Cardiac fibroblast (primary cell): ENCODE data around the gene SND1.

Source experiments
- DNase-seq, 2 donors: peaks; one replicate each; pipeline versions ENCODE4 v3.0.0 to v3.0.0-alpha.2; 2010; ENCODE audit warnings: low read depth in 2 of 2
- H3K4me3 ChIP-seq, 2 donors: replicated peaks in 1 of 2; 1 replicate in 1 of 2; 2 replicates in 1 of 2; pipeline ENCODE4 v1.5.1; 2011; ENCODE audit warnings: low read depth in 2 of 2, low read length in 2 of 2, mild to moderate bottlenecking in 2 of 2, moderate library complexity in 1 of 2
- TF ChIP-seq, protein P1 (sequence below): IDR thresholded peaks from one replicate; pipeline ENCODE4 v1.5.1; 2011; ENCODE audit warnings: low read depth, mild to moderate bottlenecking, low read length, inconsistent platforms

Gene SND1

DNA sequence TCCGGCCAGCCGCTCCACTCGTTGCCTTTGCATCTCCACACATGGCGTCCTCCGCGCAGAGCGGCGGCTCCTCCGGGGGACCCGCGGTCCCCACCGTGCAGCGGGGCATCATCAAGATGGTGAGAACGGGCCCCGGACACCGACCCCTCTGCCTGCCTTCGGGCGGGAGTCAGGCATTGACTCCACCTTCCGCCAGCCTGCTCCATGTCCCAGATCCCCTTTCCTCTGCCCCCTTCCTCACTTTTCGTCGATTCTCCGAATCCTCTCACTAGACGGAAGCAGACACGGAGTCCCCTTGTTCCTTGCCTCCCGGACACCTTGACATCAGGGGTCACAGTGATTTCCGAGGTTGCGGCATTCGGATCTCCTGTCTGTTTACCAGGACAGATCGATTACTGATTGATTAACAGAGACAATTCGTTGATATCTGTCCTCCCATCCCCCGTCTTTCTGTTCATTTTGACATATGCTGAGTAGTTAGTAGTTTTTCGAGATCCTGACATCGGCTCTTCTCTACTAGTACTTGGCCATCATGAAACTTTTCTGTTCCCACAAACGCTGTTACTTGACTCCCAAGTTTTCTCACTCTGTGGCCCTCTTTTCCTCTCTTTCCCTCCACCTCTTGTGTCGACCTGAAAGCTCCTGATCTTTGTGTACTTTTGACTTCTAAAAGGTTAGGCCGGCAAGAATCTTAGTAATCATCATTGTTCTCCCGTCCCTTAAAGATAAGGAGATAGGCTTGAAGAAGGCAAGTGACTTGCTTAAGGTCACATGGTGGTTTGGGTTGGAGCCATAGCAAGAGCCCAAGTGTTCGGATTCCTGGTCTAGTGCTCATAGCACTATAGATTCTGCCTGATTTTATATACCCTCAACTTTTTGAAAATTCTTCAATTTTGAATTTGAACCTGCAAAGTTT lies 597 bp downstream of the SND1 start:
- TF ChIP-seq, protein P1, sequence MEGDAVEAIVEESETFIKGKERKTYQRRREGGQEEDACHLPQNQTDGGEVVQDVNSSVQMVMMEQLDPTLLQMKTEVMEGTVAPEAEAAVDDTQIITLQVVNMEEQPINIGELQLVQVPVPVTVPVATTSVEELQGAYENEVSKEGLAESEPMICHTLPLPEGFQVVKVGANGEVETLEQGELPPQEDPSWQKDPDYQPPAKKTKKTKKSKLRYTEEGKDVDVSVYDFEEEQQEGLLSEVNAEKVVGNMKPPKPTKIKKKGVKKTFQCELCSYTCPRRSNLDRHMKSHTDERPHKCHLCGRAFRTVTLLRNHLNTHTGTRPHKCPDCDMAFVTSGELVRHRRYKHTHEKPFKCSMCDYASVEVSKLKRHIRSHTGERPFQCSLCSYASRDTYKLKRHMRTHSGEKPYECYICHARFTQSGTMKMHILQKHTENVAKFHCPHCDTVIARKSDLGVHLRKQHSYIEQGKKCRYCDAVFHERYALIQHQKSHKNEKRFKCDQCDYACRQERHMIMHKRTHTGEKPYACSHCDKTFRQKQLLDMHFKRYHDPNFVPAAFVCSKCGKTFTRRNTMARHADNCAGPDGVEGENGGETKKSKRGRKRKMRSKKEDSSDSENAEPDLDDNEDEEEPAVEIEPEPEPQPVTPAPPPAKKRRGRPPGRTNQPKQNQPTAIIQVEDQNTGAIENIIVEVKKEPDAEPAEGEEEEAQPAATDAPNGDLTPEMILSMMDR = no peak
- peak overlapping the region; percentile 96 to 97 for H3K4me3 ChIP-seq
- peak; percentile 35 to 58 for DNase-seq

DNA sequence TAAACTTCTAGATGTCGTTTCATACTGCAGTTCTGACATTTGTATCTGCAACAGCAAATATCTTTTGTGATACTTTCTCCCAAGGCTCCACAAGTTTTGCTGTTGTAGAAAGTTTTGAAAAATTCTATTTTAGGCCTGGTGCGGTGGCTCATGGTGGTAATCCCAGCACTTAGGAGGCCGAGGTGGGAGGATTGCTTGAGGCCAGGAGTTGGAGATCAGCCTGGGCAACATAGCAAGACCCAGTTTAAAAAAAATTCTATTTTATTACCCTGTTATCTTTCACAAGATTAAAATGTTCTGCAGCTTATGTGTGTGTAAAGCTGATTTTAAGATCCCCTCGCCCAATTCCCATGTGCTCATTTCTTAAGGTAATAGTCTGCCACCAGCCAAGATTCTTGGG lies 1.4 kb downstream of the SND1 start:
- peak overlapping the region; percentile 96 to 97 for H3K4me3 ChIP-seq
- TF ChIP-seq, protein P1 = no peak

DNA sequence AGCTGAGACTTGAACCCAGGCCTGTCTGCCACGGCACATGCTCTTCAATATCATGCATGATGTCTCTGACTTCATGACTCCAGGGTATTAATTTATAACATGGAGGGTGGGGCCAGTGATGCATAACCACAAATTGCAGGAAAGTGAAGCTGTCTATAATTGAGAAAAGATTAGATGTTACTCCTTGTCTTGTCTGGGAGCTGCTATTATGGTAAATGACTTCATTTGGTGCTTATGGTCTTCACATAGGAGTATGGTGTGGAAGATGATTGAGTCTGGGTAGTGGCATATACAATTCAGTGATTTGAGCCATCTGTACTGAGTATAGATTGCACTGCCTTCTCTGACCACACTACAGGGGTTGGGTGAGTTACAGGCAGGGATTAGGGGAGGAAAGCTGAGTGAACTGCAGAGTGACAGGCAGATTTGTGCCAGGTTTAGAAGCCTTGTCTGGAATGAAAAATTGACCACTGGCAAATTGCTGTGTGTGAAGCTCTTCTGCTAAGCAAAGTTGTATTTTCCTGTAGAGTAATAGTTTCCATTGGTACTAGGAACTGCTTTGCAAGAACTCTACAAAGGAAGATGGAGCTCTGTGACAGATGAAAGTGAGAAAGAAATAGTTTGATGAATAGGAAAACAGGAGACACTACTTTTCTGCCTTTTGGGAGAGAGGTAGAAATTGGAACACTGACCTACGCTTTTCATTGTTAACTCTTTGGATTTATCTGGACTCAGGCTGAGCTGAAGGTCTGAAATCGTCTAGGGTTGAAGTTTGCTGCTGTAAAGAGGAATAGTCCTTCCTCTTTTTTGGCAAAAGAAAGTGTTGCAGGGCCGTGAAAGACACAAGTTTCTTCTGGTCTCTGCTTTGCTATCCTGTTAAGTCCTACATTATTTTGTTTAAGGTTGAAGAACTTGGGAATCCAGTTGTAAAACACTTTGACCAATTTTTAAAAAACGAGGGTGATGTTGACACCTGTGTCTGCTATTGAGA lies 2.7 kb downstream of the SND1 start:
- peak in 1 of 2 donors; percentile 25 for DNase-seq
- TF ChIP-seq, protein P1 = no peak
- H3K4me3 ChIP-seq = peak overlapping the region in 1 of 2 donors; percentile 7

More for the DNA sequence above, 1.4 kb downstream of the SND1 start:
- DNase-seq = no peak

DNA sequence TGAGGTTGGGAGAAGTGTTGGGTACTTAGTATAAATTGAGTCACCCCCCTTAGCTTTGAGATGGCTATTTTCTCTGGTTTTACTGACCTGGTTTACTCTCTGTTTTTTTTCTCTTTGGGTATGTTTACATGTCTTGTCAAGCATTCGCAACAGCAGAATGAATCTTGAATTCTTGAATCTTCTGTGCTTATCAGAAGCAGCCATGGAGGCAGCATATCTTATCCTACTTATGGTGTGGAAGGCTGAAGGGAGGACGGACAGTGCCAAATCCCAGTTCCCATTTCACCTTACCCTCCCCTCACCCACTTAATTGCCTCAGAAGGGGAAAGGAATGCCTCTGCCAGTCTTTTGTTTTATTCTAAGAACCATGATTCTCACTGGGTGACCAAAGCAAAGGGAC lies 3.7 kb downstream of the SND1 start:
- no peak overlapping the region for H3K4me3 ChIP-seq
- no peak for DNase-seq
- TF ChIP-seq, protein P1 = no peak

DNA sequence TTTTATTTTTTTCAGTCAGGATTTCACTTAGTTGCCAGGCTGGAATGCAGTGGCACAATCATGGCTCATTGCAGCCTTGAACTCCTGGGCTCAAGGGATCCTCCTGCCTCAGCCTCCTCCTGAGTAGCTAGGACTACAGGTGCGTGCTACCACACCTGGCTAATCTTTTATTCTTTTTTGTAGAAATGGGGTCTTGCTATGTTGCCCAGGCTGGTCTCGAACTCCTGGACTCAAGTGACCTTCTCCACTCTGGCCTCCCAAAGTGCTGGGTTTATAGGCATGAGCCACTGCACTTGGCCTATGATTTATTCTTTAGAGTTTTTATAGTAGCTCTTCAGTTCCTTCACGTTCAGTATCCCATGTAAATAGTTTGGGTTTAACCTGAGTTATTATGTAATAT lies 5.5 kb downstream of the SND1 start:
- TF ChIP-seq, protein P1 = no peak
- DNase-seq = no peak
- no peak overlapping the region for H3K4me3 ChIP-seq

DNA sequence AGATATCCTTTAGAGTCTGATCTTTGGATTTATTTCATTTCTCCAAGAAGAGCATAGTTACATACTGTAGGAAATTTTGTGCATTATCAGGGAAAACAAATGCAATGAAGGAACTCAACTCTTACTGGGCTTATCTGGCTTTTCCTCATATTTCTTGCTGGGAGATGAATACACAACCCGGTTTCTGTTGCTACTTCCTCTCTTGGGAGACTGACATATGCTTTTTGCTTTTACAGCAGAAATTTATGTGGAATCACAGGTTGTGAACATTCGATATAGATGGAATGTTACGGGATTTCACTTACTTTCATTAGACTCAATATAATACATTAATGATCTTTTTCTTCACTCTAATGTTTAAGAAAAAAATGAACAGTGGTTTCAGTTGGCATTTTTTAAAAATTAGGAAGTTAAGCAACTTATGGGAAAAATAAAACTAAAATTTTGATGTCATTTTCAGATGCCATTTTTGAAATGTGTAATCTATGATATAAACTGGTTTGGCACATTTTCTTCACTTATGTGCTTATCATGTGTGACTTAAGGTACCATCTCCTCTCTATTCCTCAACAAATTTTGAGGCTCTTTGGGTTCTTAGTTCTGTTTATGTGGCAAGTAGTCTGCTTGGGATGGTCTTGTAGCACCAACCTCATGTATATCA lies 7.1 kb downstream of the SND1 start:
- DNase-seq = no peak
- TF ChIP-seq, protein P1 = no peak
- no peak overlapping the region for H3K4me3 ChIP-seq
